Dermis microvascular lymphatic vessel endothelial cell (primary cell): ENCODE results near the gene XPR1. TPM values are rescaled to one million over a fixed set of nuclear protein-coding genes. Genes with fewer than 3 reads are reported as not detected.
A peak's percentile ranks its signal among the peaks of the same experiment; 100 is the strongest.
"Not testable (repeated sequence)": the region's sequence is repeated elsewhere in the genome, so short reads cannot be mapped to it uniquely, and the experiment has no call there.

Experiments
- DNase-seq, 2 donors: peaks; one replicate each; pipeline versions ENCODE4 v3.0.0 to v3.0.0-alpha.2; 2010; ENCODE audit warnings: low read depth in 2 of 2
- total RNA-seq: library from RNA; depleted of rRNA; stranded (reverse); fragments of >200 nt; gene quantifications from 2 replicates; pipeline ENCODE4 v1.2.1, GENCODE V29; 2014

Gene XPR1
- total RNA-seq, 1 donor from 2014 or later: 29.3 TPM

GRCh38 chr1:180720753-180721152, 88.9 kb downstream of the XPR1 start:
- DNase-seq: no peak

GRCh38 chr1:180722586-180722985, 90.8 kb downstream of the XPR1 start:
- DNase-seq: no peak

- no peak for DNase-seq
Measured at GRCh38 chr1:180724055-180724454, 92.2 kb downstream of the XPR1 start.

- not testable (repeated sequence) for DNase-seq
Measured at GRCh38 chr1:180726024-180726423, 94.2 kb downstream of the XPR1 start.

GRCh38 chr1:180727751-180728150, 95.9 kb downstream of the XPR1 start:
- DNase-seq: not testable (repeated sequence)

GRCh38 chr1:180728472-180729106, 96.8 kb downstream of the XPR1 start:
- no peak for DNase-seq

- DNase-seq: no peak
Measured at GRCh38 chr1:180731131-180731530, 99.3 kb downstream of the XPR1 start.

GRCh38 chr1:180732866-180733265, 101.0 kb downstream of the XPR1 start:
- no peak for DNase-seq

- no peak for DNase-seq
Measured at GRCh38 chr1:180734366-180734765, 102.5 kb downstream of the XPR1 start.

- DNase-seq: no peak
Measured at GRCh38 chr1:180742663-180743062, 110.8 kb downstream of the XPR1 start.

- DNase-seq: no peak
Measured at GRCh38 chr1:180743868-180744267, 112.0 kb downstream of the XPR1 start.

- no peak for DNase-seq
Measured at GRCh38 chr1:180745098-180745497, 113.3 kb downstream of the XPR1 start.

GRCh38 chr1:180751921-180752320, 120.1 kb downstream of the XPR1 start:
- DNase-seq: no peak

GRCh38 chr1:180754453-180754852, 122.6 kb downstream of the XPR1 start:
- no peak for DNase-seq

GRCh38 chr1:180757657-180758056, 125.8 kb downstream of the XPR1 start:
- no peak for DNase-seq

- peak in 1 of 2 donors; percentile 8 for DNase-seq
Measured at GRCh38 chr1:180762796-180763195, 131.0 kb downstream of the XPR1 start.

- no peak for DNase-seq
Measured at GRCh38 chr1:180765151-180765550, 133.3 kb downstream of the XPR1 start.

- DNase-seq: no peak
Measured at GRCh38 chr1:180769889-180770288, 138.1 kb downstream of the XPR1 start.

GRCh38 chr1:180773210-180773865, 141.5 kb downstream of the XPR1 start:
- DNase-seq: peak in 1 of 2 donors; percentile 28

GRCh38 chr1:180775801-180776200, 144.0 kb downstream of the XPR1 start:
- DNase-seq: no peak

GRCh38 chr1:180777072-180777689, 145.4 kb downstream of the XPR1 start:
- DNase-seq: no peak

GRCh38 chr1:180778782-180779398, 147.1 kb downstream of the XPR1 start:
- peak in 1 of 2 donors; percentile 8 for DNase-seq
